Measurements from ENCODE around the gene MAST4. TPM values are rescaled to one million over a fixed set of nuclear protein-coding genes. Genes with fewer than 3 reads are reported as not detected.

Gene MAST4
- total and polyA plus RNA-seq, 2 of the 13 experiments (the other 11 are each of a cell fraction or from before 2014, with no cell fraction given), result 3.4 to 3.7 TPM

GRCh38 chr5:67003935-67004729 is 407.9 kb downstream of the MAST4 start (continued):
- no peak for TF ChIP-seq SKI (IDR thresholded peaks at IDR 0.05; ENCODE audit: partially characterized antibody)
- TF ChIP-seq ZBTB26 (CRISPR knock-in tag; IDR thresholded peaks at IDR 0.05; ENCODE audit: borderline replicate concordance), result 0 out of 2 replicates have a peak, but pooled peaks have one; percentile 32
- no peak for TF ChIP-seq NPAS2 (CRISPR knock-in tag; IDR thresholded peaks at IDR 0.05; ENCODE audit: borderline replicate concordance)
- no peak; the same call in 1 of the 2 replicates for TF ChIP-seq RAD21 (CRISPR knock-in tag; IDR thresholded peaks at IDR 0.05)
- no peak; the same call in 1 of the 2 replicates for TF ChIP-seq KDM5B (CRISPR knock-in tag; IDR thresholded peaks at IDR 0.05; ENCODE audit: borderline replicate concordance)
- TF ChIP-seq ISX (CRISPR knock-in tag; conservative IDR thresholded peaks at IDR 0.05), result no peak
- TF ChIP-seq ZFAT (CRISPR knock-in tag; conservative IDR thresholded peaks at IDR 0.05), result no peak
- no peak for TF ChIP-seq NAIF1 (CRISPR knock-in tag; IDR thresholded peaks at IDR 0.05; ENCODE audit: borderline replicate concordance)
- no peak for TF ChIP-seq ZC3H4 (CRISPR knock-in tag; IDR thresholded peaks at IDR 0.05; ENCODE audit: borderline replicate concordance)
- TF ChIP-seq POLR2AphosphoS2 (IDR thresholded peaks at IDR 0.05; ENCODE audit: low read depth, low read length), result no peak
- TF ChIP-seq, protein P1, sequence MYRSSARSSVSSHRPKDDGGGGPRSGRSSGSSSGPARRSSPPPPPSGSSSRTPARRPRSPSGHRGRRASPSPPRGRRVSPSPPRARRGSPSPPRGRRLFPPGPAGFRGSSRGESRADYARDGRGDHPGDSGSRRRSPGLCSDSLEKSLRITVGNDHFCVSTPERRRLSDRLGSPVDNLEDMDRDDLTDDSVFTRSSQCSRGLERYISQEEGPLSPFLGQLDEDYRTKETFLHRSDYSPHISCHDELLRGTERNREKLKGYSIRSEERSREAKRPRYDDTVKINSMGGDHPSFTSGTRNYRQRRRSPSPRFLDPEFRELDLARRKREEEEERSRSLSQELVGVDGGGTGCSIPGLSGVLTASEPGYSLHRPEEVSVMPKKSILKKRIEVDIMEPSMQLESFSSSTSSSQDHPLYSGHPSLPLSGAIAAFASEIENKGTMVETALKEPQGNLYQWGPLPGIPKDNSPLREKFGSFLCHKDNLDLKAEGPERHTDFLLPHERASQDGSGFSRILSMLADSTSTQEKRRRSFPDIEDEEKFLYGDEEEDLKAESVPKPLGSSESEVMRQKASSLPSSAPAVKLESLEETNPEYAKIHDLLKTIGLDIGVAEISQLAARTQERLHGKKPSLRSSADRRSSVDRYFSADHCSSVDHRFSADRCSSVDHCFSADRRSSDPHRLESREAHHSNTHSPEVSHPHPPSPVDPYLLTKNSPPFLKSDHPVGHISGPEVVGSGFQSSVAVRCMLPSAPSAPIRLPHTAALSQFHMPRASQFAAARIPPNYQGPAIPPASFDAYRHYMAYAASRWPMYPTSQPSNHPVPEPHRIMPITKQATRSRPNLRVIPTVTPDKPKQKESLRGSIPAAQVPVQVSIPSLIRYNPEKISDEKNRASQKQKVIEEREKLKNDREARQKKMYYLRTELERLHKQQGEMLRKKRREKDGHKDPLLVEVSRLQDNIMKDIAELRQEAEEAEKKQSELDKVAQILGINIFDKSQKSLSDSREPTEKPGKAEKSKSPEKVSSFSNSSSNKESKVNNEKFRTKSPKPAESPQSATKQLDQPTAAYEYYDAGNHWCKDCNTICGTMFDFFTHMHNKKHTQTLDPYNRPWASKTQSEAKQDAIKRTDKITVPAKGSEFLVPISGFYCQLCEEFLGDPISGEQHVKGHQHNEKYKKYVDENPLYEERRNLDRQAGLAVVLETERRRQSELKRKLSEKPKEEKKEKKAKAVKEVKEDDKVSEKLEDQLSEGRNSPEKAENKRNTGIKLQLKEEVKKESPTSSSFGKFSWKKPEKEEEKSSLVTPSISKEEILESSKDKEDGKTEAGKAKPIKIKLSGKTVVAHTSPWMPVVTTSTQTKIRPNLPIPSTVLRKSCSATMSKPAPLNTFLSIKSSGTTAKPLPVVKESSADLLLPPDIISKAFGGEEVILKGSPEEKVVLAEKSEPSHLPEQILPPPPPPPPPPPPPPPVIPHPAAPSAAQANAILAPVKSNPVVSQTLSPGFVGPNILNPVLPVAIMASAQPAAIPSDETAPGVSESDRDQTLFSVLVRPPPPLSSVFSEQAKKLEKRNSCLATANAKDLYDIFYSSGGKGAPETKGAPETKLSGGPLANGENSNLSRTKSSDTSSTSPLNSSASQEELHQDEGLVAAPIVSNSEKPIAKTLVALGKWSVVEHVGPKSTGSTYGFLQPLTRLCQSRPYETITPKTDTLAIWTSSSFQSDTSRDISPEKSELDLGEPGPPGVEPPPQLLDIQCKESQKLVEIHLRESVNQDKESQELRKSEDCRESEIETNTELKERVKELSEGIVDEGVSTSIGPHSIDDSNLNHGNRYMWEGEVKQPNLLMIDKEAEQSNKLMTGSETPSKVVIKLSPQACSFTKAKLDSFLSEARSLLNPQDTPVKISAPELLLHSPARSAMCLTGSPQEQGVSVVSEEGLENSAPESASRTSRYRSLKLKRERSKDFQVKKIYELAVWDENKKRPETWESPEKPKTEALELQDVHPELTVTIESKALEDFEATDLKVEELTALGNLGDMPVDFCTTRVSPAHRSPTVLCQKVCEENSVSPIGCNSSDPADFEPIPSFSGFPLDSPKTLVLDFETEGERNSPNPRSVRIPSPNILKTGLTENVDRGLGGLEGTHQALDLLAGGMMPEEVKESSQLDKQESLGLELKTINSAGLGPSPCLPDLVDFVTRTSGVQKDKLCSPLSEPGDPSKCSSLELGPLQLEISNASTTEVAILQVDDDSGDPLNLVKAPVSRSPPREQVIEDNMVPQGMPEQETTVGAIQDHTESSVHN (CRISPR knock-in tag; IDR thresholded peaks at IDR 0.05), result no peak
- TF ChIP-seq CTCF (CRISPR knock-in tag; IDR thresholded peaks at IDR 0.05), result no peak
- 0 out of 2 replicates have a peak, but pooled peaks have one; percentile 57 for TF ChIP-seq ZNF749 (CRISPR knock-in tag; IDR thresholded peaks at IDR 0.05; ENCODE audit: borderline replicate concordance)
- 0 out of 2 replicates have a peak, but pooled peaks have one; percentile 31 for TF ChIP-seq RARA (CRISPR knock-in tag; IDR thresholded peaks at IDR 0.05)
- no peak for TF ChIP-seq ZBTB1 (CRISPR knock-in tag; IDR thresholded peaks at IDR 0.05; ENCODE audit: borderline replicate concordance)
- TF ChIP-seq SATB2 (CRISPR knock-in tag; IDR thresholded peaks at IDR 0.05), result no peak
- peak; percentile 57; the same call in 1 of the 2 replicates for TF ChIP-seq HDAC2 (CRISPR knock-in tag; IDR thresholded peaks at IDR 0.05)

Measured in HepG2 (cell line).